HG03565 (cell line): ENCODE measurements around the gene MTM1.

Experiments
- ATAC-seq: cut with Tn5 transposase; IDR thresholded peaks from one replicate; pipeline ENCODE4 v1.9.1; 2021; ENCODE audit warnings: mild to moderate bottlenecking, moderate library complexity; ENCODE audit not compliant: unreplicated experiment

Gene MTM1

DNA sequence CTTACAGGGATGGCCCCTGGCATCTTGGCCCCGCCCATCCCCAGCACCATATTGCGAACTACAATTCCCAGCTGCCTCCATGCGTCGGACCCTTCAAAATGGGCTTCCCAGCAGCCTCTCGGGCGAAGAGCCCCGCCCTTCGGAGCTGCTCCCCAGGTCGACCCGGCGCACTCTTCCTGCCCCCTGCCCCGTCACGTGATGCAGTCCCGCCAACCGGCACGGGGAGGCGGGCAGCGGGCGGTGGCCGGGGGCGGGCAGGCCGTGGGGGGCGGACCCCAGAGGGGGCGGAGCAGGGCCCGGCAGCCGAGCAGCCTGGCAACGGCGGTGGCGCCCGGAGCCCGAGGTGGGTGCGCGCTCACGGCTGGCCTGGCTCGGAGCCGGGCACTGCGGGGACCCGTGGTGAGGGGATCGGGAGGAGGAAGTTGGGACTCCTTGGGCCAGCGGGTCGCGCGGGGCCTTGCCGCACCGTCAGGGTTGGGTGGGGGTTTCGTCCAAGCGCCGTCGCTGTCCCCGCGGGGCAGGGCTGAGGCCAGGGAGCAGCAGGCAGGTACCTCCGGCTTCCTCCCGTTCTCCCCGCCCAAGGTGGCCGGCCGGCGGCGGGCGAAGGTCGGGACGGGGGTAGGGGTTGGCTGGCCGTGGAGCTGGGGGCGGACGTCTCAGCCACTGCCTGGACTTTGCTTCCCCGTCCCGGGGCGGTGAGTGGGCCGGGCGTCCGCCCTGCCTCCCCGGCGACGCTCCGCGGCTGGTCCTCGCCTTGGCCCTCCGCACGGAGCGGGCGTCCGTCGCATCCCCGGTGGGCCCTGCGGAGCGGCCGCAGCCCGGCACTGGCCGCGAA lies at the start of gene MTM1:
TSS of gene MTM1 (plus strand) at position 302 of the 835 bp plus-strand sequence. CDS start 23,994 bp downstream, outside the sequence.
- ATAC-seq, result peak; percentile 94

DNA sequence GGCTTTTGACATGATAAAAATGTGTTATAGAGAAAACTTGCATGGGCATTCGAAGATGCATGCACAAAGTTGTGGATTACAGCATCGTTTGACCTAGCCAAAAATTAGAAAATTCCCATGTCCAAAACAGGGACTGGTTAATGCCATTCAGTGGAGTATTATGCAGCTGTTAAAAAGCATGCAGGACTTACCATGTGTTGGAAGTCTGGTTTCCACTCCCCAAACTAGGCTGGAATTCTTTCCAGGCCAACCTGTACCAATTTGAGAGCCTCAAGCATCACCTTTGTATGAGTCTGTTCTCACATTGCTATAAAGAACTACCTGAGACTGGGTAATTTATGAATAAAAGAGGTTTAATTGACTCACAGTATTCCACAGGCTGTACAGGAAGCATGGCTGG lies 45.9 kb upstream of the MTM1 start:
- ATAC-seq, result no peak

DNA sequence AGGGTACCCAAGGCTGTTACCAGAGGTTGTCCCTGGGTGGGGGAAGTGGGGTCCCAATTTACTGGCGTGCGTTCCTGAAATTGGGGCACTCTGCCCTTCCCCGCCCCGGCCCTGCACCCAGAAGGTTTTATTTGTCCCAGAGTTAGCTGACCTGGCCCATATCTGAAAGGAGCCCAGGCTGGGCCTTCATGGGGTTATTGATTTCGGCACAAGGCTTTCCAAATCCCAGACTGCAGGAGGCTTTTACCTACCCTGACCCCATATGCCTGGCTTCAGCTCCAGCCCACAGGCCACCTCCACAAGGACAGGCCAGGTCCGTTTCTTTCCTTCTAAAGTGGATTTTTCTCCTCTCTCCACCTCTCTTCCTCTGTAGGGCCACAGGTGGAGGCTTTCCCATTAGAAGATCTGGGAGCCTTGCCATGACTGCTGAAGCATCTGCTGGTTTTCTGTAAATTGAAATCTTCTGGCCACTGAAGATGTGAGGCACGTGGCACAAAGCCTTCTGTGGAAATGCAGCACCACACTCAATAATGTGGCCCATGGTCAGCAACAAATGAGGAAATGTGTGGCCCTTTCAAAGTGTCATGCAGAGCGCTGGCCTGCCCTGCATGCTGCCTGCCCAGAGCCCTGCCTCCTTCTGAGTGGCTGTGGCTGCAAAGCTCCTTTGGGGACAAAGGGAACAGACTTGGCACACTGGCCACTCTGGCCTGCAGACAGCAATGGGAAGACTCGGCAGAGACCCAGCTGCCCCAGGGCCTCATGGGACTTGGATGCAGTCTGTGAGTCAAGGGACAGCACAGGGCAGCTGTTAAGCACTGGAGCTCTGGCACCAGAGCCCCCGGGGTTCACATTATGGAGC lies 43.1 kb upstream of the MTM1 start:
- no peak for ATAC-seq

DNA sequence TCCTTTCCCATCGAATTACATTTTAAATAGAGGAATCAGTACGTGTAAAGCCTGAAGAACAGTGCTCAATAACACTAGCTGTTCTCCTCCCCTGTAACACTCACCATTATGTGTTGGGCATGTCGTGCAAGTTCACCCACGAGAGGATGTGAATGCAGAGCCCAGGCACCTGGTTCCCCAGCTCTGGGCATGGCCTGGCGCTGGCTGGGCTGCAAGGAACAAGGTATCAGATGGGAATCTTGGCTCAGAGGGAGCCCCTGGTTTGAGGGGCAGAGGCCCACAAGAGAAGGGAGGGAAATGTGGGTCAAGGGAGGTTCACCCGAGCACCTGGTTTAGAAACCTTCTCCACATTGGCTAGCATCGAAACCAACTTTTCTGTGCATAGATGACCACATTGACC lies 41.7 kb upstream of the MTM1 start:
- ATAC-seq, result no peak

DNA sequence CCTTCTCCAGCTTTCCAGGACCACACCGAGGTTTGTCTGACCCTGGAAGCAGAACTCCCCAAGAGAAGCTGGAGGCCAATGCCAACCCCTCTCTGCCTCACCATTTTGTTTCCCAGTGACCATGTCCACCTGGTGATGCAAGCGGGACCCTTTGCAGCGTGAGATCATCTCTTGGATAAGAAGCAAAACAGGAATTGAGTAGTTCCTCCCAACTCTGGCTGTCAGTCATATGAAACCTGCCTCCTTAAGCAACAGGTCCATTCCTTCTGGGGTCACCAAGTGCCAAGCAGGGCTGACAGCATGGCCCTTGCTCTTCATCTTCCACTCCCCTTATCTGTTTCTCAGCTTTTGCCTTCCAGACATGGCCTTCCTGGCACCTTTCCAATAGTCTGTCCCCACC lies 41.3 kb upstream of the MTM1 start:
- ATAC-seq, result no peak

DNA sequence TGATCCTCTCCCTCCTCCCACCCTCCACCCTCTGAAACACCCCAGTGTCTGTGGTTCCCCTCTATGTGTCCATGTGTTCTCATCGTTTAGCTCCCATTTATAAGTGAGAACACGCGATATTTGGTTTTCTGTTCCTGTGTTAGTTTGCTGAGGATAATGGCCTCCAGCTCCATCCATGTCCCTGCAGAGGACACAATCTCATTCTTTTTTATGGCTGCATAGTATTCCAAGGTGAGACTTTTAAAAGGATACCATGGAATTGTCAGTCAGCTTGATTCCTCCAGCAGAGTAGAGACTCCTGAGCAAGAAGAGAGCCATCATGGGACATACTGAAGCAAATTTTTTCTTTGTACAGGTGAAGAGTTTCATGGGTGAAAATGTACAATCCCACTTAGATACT lies 38.8 kb upstream of the MTM1 start:
- no peak for ATAC-seq

DNA sequence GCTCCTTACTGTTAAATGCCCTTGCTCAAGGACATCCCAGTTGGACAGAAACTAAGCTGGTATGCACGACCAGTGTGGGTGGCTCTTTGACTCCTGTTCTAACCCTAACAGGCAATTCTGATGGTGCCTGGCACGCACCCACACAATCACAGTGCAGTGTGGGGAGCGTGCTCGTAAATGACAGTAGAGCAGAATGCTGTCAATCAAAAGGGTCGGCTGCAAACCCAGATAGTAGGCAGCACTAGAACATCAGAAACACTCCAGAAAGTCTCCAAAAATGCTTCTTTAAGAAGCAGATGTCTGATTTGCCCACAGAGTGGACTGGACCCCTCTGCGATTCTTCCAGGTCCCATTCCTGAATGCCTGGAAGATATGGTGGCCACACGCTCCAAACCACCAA lies 37.6 kb upstream of the MTM1 start:
- ATAC-seq, result no peak

DNA sequence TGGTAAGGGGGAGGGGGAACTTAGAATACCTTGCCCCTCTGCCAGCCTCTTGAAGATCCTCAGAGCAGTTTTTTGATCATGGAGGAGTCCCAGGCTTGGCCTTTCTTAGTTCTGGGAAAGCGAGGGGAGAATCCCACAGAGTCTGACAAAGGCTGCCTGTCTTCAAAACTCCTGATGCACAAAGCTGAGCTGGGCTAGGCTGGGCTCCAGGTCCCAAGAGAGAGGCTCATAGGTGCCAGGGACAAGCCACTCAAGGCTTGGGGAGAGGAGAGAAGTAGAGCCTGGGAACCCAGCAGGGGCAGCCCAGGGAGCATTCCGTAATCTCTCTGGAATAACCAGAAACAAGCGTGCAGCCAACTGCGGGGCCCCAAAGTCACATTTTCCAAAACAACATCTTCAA lies 37.0 kb upstream of the MTM1 start:
- ATAC-seq, result no peak

DNA sequence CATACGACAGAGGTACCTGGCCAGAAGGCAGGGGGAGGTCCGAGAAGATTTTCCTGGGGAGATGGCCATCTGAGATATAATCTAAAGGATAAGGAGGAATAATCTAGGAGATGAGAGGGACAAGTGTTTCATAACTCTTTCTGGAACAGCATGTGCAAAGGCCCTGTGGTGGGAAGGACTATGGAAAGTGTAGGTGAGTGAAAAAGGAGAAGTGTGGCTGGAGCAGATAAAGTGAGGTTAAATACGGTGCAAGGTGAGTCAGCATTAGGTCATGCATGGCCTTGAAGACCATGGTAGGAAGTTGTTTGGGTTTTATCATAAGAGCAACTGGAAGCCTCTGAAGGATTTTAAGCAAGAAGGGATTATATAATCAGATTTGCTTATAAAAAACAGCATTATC lies 34.6 kb upstream of the MTM1 start:
- ATAC-seq, result no peak

DNA sequence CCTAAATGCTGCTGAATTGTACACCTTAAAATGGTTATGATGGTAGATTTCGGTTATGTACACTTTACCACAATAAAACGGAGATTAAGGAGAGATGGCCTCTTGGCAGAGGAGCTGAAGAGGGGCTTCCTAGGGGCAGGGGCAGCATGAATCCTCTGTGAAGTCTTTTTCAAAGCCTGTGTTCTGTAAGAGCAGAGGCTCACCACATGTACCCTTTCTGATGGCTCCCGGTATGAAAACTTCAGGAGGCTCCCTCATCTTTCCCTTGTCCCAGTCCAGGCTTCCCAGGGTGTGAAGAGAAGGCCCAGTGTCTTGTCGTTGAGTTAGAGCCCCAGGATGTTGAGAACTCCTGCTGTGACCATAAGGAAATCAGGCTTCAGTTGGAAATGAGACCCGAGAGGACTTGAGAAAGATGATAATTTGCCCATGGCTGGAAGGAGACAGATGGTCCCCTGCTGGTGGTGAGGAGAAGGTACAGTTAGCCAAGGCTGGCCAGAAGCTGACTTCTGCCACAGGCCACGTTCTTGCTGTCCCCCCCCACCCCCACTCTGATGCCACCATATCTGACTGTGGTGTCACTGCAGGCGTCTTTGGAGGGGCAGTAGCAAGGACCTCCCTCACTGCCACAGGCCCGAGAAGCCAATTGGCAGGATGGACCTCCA lies 31.8 kb upstream of the MTM1 start:
- no peak for ATAC-seq

DNA sequence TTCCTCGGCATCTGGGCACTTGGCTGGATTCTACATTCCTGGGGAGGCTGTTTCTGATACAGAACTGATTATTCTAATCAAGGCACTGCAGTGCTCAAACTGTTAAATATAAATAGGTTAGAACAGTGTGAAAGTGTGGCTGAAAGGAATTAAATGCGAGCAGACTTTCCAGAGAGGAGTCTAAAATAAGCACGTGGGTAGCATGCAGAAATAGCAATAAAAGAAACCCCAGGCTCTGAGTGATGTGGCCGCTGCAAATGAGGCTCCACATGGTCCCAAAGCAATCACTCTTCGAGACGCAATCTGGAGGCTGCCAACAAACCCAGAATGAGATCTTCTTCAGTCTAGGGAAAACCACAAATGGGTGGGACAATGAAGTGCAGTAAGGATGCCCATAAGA lies 30.6 kb upstream of the MTM1 start:
- no peak for ATAC-seq

DNA sequence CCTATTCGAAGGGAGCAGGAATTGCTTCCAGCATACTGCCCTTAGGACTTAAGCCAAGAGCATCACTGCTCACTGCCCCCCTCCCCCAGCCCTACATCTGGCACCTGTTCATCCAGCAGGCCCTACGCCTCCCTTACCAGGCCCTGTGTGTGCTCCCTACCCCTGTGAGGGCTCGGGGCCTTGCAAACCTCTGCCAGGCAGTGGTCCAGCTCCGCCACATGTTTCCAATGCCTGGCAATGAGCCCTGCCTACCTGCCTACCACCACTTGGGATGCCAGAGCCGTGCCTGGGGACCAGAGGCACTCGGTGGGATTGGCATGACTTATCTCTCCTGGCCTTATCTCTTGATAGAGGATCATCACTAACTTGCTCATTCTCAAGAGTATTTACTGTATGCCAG lies 27.5 kb upstream of the MTM1 start:
- no peak for ATAC-seq

DNA sequence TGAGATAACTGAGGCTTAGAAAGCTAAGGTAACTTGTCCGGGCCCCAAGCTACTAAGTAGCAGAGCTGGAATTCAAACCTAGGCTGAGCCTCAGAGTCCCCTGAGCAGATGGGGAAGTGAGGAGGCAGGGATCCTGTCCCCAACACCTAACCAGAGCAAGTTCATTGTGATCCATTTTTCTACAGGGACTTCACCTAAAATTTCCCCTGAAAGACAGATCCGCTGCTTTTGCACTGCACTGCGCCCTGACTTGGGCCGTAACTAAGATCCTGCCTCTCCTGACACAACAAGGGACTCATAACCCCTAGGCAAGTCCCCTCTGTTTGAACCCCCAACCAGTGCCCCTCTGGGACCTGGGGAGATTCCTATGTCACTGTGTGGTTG lies 25.6 kb upstream of the MTM1 start:
- ATAC-seq, result peak; percentile 23

DNA sequence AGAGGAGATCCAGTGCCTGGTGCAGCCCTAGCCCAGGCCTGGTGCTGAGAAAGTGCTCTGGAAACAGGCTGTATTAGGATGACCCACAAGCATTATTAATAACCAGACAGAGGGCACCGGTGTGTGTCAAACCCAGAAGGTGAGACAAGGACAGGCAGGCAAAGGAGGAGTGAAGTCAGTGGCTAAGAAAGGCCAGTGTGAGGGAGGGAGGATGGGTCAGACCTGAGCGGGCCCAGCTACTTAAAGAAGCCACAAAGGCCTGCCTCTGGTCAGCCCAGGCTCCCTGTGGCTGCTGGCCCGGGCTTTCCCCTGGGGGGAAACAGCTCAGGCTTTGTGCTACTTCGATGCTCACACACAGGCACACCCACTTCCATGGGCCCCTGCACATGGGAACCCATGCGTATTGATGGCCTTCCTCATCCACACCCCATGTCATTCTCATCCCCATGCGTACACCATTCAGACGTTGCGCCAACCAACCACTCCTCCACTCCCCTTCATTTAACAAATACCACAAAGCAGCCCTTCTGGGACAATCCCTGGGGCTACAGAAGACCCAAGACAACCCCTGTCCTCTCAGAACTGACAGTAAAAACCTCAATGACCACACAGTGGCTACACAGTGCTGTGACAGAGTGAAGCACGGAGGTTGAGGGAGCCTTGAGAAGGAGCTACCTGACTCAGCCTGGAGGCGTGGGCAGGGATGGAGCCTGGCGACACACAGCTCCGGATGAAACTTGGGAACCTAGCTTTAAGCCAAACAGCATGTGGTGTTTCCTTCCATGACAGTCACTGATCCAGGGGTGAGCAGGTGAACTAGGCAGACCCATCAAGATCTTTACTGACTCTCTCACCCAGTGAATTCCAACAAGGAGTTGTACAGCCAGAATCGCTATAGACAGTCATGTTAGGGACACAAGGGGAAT lies 24.9 kb upstream of the MTM1 start:
- peak; percentile 41 for ATAC-seq

DNA sequence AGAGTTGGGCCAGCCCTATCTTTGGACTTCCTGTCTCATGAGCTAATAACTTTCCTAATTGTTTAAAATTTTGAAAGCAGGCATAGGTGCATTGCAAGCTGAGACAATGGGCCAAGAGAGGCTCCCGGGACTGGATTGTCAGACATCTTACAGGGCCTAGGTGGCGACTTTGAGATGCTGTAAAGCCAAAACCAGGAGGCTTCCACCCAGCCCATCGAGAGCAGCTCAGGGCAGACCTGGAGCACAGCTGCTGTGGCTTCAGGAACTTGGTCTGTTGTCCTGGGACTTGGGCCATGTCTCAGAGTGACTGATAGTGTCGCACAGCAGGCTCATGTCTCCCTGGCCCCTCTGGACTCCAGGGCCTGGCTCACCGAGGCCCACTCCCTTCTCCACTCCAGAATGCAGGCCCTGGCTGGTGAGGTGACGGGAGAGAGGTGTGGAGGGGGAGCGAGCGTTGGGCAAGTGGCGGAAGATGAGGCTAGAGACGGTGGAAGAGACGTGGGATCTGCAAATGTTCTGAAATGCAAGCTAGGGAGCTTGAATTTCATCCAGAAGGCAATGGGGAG lies 24.1 kb upstream of the MTM1 start:
- no peak for ATAC-seq

DNA sequence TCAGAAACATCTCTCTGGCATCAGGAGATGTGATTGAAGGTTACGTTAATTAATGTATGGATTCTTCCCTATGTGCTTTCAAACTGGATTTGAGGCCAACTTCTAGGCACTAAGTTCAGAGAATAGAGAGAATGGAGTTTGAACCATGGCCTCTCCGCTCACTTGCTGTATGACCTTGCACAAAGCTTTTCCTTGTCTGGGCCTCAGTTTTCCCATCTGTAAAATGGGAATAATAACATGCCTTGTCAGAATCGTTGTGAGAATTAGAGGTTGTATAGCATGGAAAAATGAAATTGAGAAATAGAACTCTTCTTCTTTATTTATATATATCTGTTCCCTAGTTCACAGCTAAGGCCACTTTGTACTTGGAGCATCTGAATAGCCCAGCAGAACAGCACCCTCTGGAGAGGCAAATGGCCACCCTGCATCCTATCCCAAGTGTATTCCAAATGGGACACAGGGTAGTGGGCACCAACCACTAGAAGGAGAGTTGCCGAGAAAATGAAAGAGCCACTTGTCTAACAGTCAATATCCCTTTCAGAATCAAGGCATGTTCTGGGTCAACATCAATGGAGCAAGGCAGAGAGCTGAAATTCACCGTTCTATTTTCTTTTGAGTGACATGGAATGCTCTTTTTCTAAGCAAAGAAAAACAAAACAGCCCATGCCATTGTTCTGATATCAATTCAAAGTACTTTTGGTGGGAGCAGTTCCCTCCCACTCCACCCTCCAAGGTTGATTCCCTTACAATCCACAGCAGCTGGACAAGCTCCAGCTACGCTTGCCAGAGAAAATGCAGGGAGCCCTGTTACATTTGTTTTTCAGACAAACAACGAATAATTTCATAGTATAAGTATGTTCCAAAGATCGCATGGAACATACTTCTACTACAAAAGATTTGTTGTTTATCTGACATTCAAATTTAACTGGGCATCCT lies 23.3 kb upstream of the MTM1 start:
- no peak for ATAC-seq

DNA sequence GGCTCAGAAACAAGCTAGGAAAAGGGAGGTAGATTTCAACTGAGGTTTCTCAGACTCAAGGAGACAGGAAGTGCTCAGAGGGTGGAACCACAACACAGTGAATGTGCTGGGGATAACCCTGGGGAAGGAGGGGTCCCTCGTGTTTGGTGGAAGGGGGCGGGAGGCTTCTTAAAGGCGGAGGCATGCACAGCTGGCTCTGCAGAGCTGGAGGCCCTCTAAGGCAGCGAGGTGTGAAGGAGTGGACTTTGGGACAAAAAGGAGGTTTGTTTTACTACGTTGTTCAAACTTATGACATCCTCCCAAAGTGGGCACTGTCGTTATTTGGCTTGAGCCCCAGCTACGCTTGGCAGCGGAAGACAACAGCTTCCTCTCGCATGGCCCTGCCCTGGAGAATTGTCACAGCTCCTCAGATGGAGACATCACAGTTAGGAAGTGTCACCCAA lies 21.7 kb upstream of the MTM1 start:
- ATAC-seq, result no peak

DNA sequence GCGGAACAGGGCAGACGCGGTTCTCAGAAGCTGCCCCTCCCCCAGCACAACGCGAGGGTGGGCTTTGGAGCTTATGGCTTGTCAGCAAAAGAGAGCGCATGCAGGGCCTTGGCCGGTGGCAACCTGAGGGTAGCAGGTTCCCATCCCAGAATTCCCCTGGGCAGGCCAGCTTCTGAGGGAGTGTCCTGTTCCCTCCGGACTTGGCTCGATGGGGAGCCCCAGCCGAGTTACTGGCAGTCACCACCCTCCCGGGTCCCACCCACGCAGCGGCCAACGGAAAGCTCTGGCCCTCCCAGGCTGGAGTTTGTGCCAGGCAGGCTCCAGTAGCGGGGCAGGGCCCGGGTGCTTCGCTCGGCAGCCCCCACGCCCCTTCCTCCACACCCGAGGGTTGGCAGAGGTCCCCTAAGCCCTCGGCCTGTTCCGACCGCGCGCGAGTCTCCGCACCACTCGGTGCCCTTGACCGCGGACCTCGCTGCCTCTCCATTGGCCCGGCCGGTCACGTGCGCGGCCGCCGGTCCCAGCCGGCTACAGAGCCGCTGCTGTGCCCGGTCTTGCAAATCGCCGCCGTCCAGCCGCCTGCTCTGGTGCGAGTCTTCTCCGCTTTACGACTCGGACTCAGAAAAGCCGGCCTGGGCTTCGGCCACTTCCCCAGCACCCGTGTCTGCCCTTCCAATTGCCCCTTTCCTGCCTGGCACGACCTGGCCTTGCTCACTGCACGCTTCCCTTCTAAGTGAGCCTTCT lies 20.9 kb upstream of the MTM1 start:
- no peak for ATAC-seq
